K562 (cell line): Measurements from ENCODE around the gene AKR1A1. TPM values are rescaled to one million over a fixed set of nuclear protein-coding genes. Genes with fewer than 3 reads are reported as not detected.

Experiments used
- polyA plus RNA-seq, 8 experiments: library from polyadenylated mRNA; depleted of rRNA in 4 of 8; stranded (reverse) in 5 of 8; unstranded in 3 of 8; fragments of >200 nt; fragmentation: Nextera tagmentation in 2 of 8; fragmentation: Illumina TruSeq in 1 of 8; extraction: Ambion mirVana in 2 of 8; extraction: Trizol in 1 of 8; gene quantifications; 2 replicates each; pipeline versions ENCODE4 v1.2.1 to v1.2.3, GENCODE V29; 2011 to 2014; ENCODE audit warnings: inconsistent platforms in 1 of 8, missing spikeins in 1 of 8
- small RNA-seq: library from RNA; depleted of rRNA; stranded (forward); fragments of <200 nt; gene quantifications from one replicate; pipeline ENCODE3, GENCODE V24; 2014
- total RNA-seq, 7 experiments: library from RNA; depleted of rRNA in 6 of 7; stranded (reverse); fragments of >200 nt in 6 of 7; fragmentation: Illumina TruSeq in 2 of 7; extraction: Trizol in 2 of 7; gene quantifications; 2 replicates each; pipeline versions ENCODE4 v1.2.1 to v1.2.3, GENCODE V29; 2011 to 2021; ENCODE audit warnings: low replicate concordance in 1 of 7

Gene AKR1A1
- total and polyA plus RNA-seq, 9 of the 15 experiments (the other 6 are each of a cell fraction or from before 2014, with no cell fraction given), result 68.6 to 211 (median 132) TPM

Small RNAs within 50 kb of the gene (small RNA-seq; reads per million reads assigned to genes)
- gene AL355480.1 (not detected), gene AL355480.2 (not detected), gene AL355480.3 (not detected), gene AL355480.4 (not detected)

Other genes with a start within 250 kb of the AKR1A1 start
Only the 7 nearest of the 12 such genes appear.
- 3.0 and 3.1 TPM in 2 replicates for gene TESK2, start 59.7 kb upstream of the AKR1A1 start, total RNA-seq (2014; rRNA removed)
- gene TESK2, start 59.7 kb upstream of the AKR1A1 start, total RNA-seq (2014; rRNA removed; fragmentation: Illumina TruSeq; extraction: Trizol), result 2.7 and 3.2 TPM in 2 replicates
- gene TESK2, start 59.7 kb upstream of the AKR1A1 start, total RNA-seq (2015; rRNA removed; fragmentation: Illumina TruSeq; extraction: Trizol), result 4.9 and 5.3 TPM in 2 replicates
- 3.3 and 3.7 TPM in 2 replicates for gene TESK2, start 59.7 kb upstream of the AKR1A1 start, total RNA-seq (2021)
- 1.0 and 3.7 TPM in 2 replicates for gene TESK2, start 59.7 kb upstream of the AKR1A1 start, polyA plus RNA-seq (2011; rRNA removed)
- gene TESK2, start 59.7 kb upstream of the AKR1A1 start, polyA plus RNA-seq (2014; fragmentation: Illumina TruSeq; extraction: Trizol), result 4.3 and 4.7 TPM in 2 replicates
- gene TESK2, start 59.7 kb upstream of the AKR1A1 start, polyA plus RNA-seq (2014; fragmentation: Nextera tagmentation; extraction: Ambion mirVana), result 1 to 10 TPM; 1.6 to 1.9 TPM
- gene TESK2, start 59.7 kb upstream of the AKR1A1 start, polyA plus RNA-seq (2014; rRNA removed), result 3.7 TPM in 2 replicates
- gene CCDC163, start 50.8 kb upstream of the AKR1A1 start, total RNA-seq (2014; rRNA removed), result 3.5 and 4.1 TPM in 2 replicates
- gene CCDC163, start 50.8 kb upstream of the AKR1A1 start, total RNA-seq (2014; rRNA removed; fragmentation: Illumina TruSeq; extraction: Trizol), result 5.2 and 5.5 TPM in 2 replicates
- gene CCDC163, start 50.8 kb upstream of the AKR1A1 start, total RNA-seq (2015; rRNA removed; fragmentation: Illumina TruSeq; extraction: Trizol), result 3.8 and 4.0 TPM in 2 replicates
- gene CCDC163, start 50.8 kb upstream of the AKR1A1 start, total RNA-seq (2021), result 5.5 and 6.2 TPM in 2 replicates
- 7.2 and 12.0 TPM in 2 replicates for gene CCDC163, start 50.8 kb upstream of the AKR1A1 start, polyA plus RNA-seq (2011; rRNA removed)
- 6.2 TPM in 2 replicates for gene CCDC163, start 50.8 kb upstream of the AKR1A1 start, polyA plus RNA-seq (2014; fragmentation: Illumina TruSeq; extraction: Trizol)
- gene CCDC163, start 50.8 kb upstream of the AKR1A1 start, polyA plus RNA-seq (2014; fragmentation: Nextera tagmentation; extraction: Ambion mirVana), result 1 to 10 TPM; 3.7 to 8.2 TPM
- 4.8 and 7.8 TPM in 2 replicates for gene CCDC163, start 50.8 kb upstream of the AKR1A1 start, polyA plus RNA-seq (2014; rRNA removed)
- gene MMACHC, start 50.5 kb upstream of the AKR1A1 start, total RNA-seq (2014; rRNA removed), result 11.9 and 15.2 TPM in 2 replicates
- 7.8 and 8.1 TPM in 2 replicates for gene MMACHC, start 50.5 kb upstream of the AKR1A1 start, total RNA-seq (2014; rRNA removed; fragmentation: Illumina TruSeq; extraction: Trizol)
- gene MMACHC, start 50.5 kb upstream of the AKR1A1 start, total RNA-seq (2015; rRNA removed; fragmentation: Illumina TruSeq; extraction: Trizol), result 12.5 and 13.0 TPM in 2 replicates
- 18.8 and 19.1 TPM in 2 replicates for gene MMACHC, start 50.5 kb upstream of the AKR1A1 start, total RNA-seq (2021)
- 8.5 and 8.8 TPM in 2 replicates for gene MMACHC, start 50.5 kb upstream of the AKR1A1 start, polyA plus RNA-seq (2011; rRNA removed)
- gene MMACHC, start 50.5 kb upstream of the AKR1A1 start, polyA plus RNA-seq (2014; fragmentation: Illumina TruSeq; extraction: Trizol), result 20.4 and 21.0 TPM in 2 replicates
- gene MMACHC, start 50.5 kb upstream of the AKR1A1 start, polyA plus RNA-seq (2014; fragmentation: Nextera tagmentation; extraction: Ambion mirVana), result 10 to 100 TPM in 1 of 2 experiments, 1 to 10 TPM in 1; 8.9 to 11.4 TPM
- 8.0 and 11.7 TPM in 2 replicates for gene MMACHC, start 50.5 kb upstream of the AKR1A1 start, polyA plus RNA-seq (2014; rRNA removed)
- gene PRDX1, start 28.9 kb upstream of the AKR1A1 start, total RNA-seq (2014; rRNA removed), result 748 and 796 TPM in 2 replicates
- gene PRDX1, start 28.9 kb upstream of the AKR1A1 start, total RNA-seq (2014; rRNA removed; fragmentation: Illumina TruSeq; extraction: Trizol), result 1,380 and 1,529 TPM in 2 replicates
- 989 and 1,002 TPM in 2 replicates for gene PRDX1, start 28.9 kb upstream of the AKR1A1 start, total RNA-seq (2015; rRNA removed; fragmentation: Illumina TruSeq; extraction: Trizol)
- 894 and 993 TPM in 2 replicates for gene PRDX1, start 28.9 kb upstream of the AKR1A1 start, total RNA-seq (2021)
- 864 and 1,258 TPM in 2 replicates for gene PRDX1, start 28.9 kb upstream of the AKR1A1 start, polyA plus RNA-seq (2011; rRNA removed)
- 981 and 1,045 TPM in 2 replicates for gene PRDX1, start 28.9 kb upstream of the AKR1A1 start, polyA plus RNA-seq (2014; fragmentation: Illumina TruSeq; extraction: Trizol)
- gene PRDX1, start 28.9 kb upstream of the AKR1A1 start, polyA plus RNA-seq (2014; fragmentation: Nextera tagmentation; extraction: Ambion mirVana), result 1,000 to 10,000 TPM; 2,282 to 2,388 TPM
- 1,029 and 1,274 TPM in 2 replicates for gene PRDX1, start 28.9 kb upstream of the AKR1A1 start, polyA plus RNA-seq (2014; rRNA removed)
- 348 and 419 TPM in 2 replicates for gene NASP, start 33.2 kb downstream of the AKR1A1 start, total RNA-seq (2014; rRNA removed)
- gene NASP, start 33.2 kb downstream of the AKR1A1 start, total RNA-seq (2014; rRNA removed; fragmentation: Illumina TruSeq; extraction: Trizol), result 452 and 498 TPM in 2 replicates
- gene NASP, start 33.2 kb downstream of the AKR1A1 start, total RNA-seq (2015; rRNA removed; fragmentation: Illumina TruSeq; extraction: Trizol), result 479 and 526 TPM in 2 replicates
- 297 and 341 TPM in 2 replicates for gene NASP, start 33.2 kb downstream of the AKR1A1 start, total RNA-seq (2021)
- 279 and 361 TPM in 2 replicates for gene NASP, start 33.2 kb downstream of the AKR1A1 start, polyA plus RNA-seq (2011; rRNA removed)
- 471 and 546 TPM in 2 replicates for gene NASP, start 33.2 kb downstream of the AKR1A1 start, polyA plus RNA-seq (2014; fragmentation: Illumina TruSeq; extraction: Trizol)
- gene NASP, start 33.2 kb downstream of the AKR1A1 start, polyA plus RNA-seq (2014; fragmentation: Nextera tagmentation; extraction: Ambion mirVana), result 100 to 1,000 TPM; 199 to 369 TPM
- gene NASP, start 33.2 kb downstream of the AKR1A1 start, polyA plus RNA-seq (2014; rRNA removed), result 496 and 578 TPM in 2 replicates
- 0.82 and 2.1 TPM in 2 replicates for gene CCDC17, start 73.2 kb downstream of the AKR1A1 start, total RNA-seq (2014; rRNA removed)
- 0.62 and 0.73 TPM in 2 replicates for gene CCDC17, start 73.2 kb downstream of the AKR1A1 start, total RNA-seq (2014; rRNA removed; fragmentation: Illumina TruSeq; extraction: Trizol)
- gene CCDC17, start 73.2 kb downstream of the AKR1A1 start, total RNA-seq (2015; rRNA removed; fragmentation: Illumina TruSeq; extraction: Trizol), result 1.1 and 1.3 TPM in 2 replicates
- 2.0 and 2.4 TPM in 2 replicates for gene CCDC17, start 73.2 kb downstream of the AKR1A1 start, total RNA-seq (2021)
- 0.85 and 1.4 TPM in 2 replicates for gene CCDC17, start 73.2 kb downstream of the AKR1A1 start, polyA plus RNA-seq (2011; rRNA removed)
- gene CCDC17, start 73.2 kb downstream of the AKR1A1 start, polyA plus RNA-seq (2014; fragmentation: Illumina TruSeq; extraction: Trizol), result 0.51 and 0.54 TPM in 2 replicates
- under 1 TPM; 0.20 TPM for gene CCDC17, start 73.2 kb downstream of the AKR1A1 start, polyA plus RNA-seq (2014; fragmentation: Nextera tagmentation; extraction: Ambion mirVana)
- gene CCDC17, start 73.2 kb downstream of the AKR1A1 start, polyA plus RNA-seq (2014; rRNA removed), result 1.4 and 1.6 TPM in 2 replicates
- 122 and 133 TPM in 2 replicates for gene GPBP1L1, start 135.7 kb downstream of the AKR1A1 start, total RNA-seq (2014; rRNA removed)
- 216 and 236 TPM in 2 replicates for gene GPBP1L1, start 135.7 kb downstream of the AKR1A1 start, total RNA-seq (2014; rRNA removed; fragmentation: Illumina TruSeq; extraction: Trizol)
- gene GPBP1L1, start 135.7 kb downstream of the AKR1A1 start, total RNA-seq (2015; rRNA removed; fragmentation: Illumina TruSeq; extraction: Trizol), result 176 and 178 TPM in 2 replicates
- 138 and 149 TPM in 2 replicates for gene GPBP1L1, start 135.7 kb downstream of the AKR1A1 start, total RNA-seq (2021)
- gene GPBP1L1, start 135.7 kb downstream of the AKR1A1 start, polyA plus RNA-seq (2011; rRNA removed), result 128 and 138 TPM in 2 replicates
- gene GPBP1L1, start 135.7 kb downstream of the AKR1A1 start, polyA plus RNA-seq (2014; fragmentation: Illumina TruSeq; extraction: Trizol), result 165 and 174 TPM in 2 replicates
- gene GPBP1L1, start 135.7 kb downstream of the AKR1A1 start, polyA plus RNA-seq (2014; fragmentation: Nextera tagmentation; extraction: Ambion mirVana), result 100 to 1,000 TPM in 1 of 2 experiments, 10 to 100 TPM in 1; 86.0 to 128 TPM
- gene GPBP1L1, start 135.7 kb downstream of the AKR1A1 start, polyA plus RNA-seq (2014; rRNA removed), result 80.8 and 96.8 TPM in 2 replicates